HG03139 (cell line): ENCODE results near the gene MYB.
A peak's percentile ranks its signal among the peaks of the same experiment; 100 is the strongest.
"Not testable (repeated sequence)": the region's sequence is repeated elsewhere in the genome, so short reads cannot be mapped to it uniquely, and the experiment has no call there.

Experiments
- ATAC-seq: cut with Tn5 transposase; IDR thresholded peaks from one replicate; pipeline ENCODE4 v1.9.1; 2021; ENCODE audit not compliant: unreplicated experiment

Gene MYB

DNA sequence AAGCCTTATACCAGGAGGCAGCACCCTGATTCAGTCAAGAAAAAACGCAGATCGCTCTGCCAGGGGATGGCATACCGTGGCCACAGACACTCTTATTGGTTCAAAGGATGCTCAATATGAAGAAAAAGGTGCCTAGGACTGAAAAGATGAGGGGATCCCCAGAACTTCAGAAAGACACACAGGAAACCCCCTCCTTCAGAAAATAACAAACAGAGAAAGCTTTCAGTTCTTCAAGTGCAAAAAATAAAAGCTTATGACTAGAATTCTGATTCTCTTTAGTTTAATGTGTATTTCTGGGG lies 17.7 kb upstream of the MYB start:
- no peak for ATAC-seq

DNA sequence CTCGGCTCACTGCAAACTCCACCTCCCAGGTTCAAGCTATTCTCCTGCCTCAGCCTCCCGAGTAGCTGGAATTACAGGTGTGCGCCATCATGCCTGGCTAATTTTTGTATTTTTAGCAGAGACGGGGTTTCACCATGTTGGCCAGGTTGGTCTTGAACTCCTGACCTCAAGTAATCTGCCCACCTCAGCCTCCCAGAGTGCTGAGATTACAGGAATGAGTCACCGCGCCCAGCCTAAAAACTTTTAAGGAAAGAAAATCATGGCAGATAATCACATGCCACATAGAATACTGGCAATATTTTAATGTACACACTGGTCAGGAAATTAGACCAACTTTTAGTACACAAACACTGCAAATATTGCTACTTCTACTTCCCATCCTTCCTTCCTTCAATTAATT lies 16.7 kb upstream of the MYB start:
- ATAC-seq: not testable (repeated sequence)

DNA sequence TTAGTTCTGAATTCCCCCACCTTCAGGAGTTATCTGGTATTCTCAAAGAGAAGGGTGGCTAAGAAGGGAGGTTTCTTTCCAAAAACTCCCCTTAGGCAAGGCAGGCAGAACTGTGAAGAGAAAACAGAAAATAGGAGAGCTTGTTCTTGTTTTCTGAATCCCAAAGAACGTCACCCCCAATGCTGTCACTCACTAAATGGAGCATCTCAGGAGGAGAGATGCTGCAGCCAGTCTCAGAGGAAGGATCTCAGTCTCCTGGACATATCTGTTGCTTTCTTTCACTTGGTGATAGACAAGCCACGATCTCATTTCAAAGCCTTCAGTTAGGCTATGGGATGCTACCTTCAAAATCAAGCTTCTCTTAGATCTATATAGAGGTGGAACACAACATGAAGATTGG lies 16.1 kb upstream of the MYB start:
- ATAC-seq: no peak

DNA sequence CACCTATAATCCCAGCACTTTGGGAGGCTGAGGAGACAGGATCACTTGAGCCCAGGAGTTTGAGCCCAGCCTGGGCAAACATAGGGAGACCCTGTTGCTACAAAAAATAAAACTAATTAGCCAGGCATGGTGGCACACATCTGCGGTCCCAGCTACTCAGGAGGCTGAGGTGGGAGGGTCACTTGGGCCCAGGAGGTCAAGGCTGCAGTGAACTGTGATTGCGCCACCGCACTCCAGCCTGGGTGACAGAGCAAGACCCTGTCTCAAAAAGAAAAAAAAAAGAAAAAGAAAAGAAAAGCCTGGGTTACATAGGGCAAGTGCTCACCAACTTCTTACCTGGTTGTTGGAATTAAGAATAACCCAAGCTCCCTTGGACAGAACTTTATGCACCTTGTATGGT lies 14.6 kb upstream of the MYB start:
- ATAC-seq: no peak

DNA sequence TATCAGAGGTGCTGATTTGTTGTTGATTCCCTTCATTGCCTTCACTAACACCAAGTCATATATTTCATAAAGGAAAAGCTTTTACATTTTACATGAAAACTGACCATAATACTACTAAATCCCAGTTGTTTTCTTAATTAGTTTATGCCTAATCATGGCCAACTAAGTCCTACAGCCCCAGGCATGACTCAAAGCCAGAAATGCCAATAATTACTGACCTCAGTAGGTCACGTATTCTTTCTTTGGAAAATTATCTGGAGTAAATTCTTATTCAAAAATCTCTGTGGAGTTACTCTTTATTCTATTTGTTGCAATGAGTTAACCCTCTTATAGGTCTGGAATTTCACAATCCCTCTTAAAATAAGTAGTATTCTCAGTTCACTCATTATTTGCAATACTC lies 13.5 kb upstream of the MYB start:
- no peak for ATAC-seq

DNA sequence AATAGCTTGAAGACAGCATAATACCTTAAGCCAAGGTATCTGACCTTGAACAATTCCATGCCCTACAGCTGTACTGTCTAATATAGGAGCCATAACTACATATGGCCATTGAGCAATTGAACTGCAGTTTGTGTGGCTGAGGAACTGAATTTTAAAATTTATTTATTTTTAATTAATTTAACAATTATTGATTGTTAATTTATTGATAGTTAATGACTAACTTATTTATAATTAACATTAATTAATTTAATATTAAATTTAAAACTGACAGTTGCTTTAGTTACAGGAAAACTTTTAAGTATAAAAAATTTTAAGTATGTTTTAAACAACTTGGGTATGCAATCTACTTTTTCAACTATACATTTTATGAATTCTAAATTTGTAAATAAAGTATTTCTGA lies 12.3 kb upstream of the MYB start:
- ATAC-seq: no peak

DNA sequence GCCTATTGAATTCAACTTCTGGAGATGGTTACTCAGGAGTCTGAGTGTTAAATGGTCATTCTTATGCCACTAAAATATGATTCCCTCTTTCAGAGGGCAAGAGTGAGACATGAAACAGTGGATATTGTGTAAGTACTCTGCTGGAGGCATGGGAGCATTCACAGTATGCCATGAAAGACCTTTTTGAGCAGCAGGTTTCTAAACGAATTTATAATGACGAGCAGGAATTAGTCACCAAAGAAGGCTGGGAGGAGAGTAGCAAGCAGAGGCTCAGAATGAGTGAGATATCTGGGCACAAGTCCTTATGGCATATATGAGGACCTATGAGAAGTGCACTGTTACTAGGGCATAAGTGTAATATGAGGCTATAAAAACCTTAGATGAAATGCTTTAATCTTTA lies 10.9 kb upstream of the MYB start:
- ATAC-seq: no peak

DNA sequence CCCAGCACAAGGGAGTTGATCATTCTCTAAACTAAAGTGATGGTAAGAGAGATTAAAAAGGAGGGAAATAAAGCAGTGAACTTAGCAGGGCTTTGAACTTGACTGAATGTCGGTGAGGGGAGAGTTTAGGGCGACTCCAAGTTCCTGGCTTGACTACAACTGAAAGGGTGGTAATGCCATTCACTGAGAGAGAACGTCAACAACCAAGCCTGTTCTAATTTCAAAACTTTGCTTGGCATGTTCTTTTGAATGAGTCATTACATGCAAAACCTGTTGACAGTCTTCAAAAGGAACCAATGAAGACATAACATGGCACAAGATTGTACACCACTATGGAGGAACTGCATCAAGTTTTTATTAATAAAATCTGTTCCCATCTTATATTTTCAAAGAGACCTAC lies 10.3 kb upstream of the MYB start:
- no peak for ATAC-seq

DNA sequence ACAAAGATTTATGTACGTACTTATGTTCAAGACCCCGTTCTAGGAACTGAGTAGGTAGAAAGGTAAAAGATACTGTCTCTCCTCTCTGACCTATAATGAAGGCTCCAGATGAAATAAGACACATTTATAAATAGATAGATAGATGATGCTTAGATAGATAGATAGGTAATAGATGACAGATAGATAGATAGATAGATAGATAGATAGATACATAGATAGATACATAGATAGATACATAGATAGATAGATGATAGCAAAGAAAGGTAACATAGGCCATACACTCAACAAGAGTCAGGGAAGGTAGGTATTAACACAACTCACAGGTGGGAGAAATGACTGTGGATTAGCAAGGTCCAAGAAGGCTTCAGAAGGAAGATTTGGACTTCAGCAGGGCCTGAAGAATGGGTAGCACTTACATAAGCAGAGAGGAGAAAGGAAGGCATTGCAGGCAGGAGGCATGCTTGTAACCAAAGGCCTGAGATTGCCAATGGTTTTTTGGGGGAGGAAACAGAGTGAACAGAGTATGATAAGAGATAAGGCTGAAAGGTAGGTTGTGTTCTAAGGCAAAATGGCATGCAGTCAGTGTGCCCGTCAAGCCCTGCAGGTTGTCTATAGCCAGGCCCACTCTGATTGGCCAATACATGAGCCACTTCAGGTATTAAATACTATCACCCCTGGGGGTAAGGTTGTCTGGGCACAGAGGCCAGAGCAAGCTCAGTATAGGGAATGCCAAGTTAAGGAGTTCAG lies 7.7 kb upstream of the MYB start:
- no peak for ATAC-seq

DNA sequence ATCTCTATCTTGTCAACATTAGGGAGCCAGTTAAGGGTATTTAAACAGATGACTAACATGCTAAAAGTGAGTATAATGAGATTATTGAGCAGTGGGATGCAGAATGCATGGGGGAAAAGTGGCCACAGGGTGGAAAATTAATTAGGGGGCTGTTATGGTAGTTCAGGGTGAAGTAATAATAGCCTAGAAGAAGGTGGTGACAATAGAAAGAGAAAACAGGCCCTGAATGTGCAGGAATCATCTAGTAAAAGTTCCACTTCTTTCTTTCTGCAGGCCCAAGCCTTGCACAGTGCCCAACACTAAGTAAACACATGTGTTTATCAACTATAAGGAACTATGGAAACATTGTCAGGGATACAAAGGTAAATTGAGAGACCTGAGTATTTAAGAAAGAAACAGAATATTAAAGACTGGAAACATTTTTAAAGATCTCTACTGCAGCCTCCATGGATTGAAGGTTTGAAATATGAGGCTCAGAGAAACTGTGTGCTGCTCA lies 7.1 kb upstream of the MYB start:
- no peak for ATAC-seq

DNA sequence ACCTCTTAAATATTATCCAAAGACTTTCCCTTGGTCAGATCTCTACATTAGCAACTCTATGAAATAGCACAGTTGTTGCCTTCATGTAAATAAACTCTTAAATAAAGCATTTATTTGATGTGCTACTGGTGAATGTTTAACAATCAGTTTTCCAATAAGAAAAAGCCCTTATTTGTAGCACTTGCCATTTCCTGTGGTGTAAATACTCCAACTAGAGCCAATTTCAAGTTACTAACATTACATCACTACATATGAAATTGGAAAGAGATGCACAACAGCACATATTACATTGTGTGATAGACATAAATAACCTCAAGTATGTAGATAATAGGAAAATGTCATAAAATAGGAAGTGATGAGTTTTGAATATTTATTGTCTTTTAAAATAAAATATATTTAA lies 5.0 kb upstream of the MYB start:
- ATAC-seq: no peak

DNA sequence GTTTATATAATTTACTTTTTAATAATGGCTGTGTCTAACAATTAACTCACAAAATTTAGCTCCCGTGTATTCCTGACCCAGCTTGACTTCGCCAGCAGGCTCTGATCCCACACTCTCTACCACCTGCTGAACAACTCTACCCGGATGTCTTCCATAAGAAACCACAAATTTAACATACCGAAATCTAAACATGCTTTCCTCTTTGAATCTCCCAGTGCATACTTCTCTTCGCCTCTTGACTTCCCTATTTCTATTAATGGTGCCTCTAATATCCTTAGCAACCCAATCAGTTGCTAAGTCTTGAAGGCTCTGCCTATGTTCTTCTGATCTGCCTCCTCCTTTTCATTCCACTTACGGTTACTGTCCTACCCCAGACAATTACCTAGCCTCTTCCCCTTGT lies 4.6 kb upstream of the MYB start:
- no peak for ATAC-seq

DNA sequence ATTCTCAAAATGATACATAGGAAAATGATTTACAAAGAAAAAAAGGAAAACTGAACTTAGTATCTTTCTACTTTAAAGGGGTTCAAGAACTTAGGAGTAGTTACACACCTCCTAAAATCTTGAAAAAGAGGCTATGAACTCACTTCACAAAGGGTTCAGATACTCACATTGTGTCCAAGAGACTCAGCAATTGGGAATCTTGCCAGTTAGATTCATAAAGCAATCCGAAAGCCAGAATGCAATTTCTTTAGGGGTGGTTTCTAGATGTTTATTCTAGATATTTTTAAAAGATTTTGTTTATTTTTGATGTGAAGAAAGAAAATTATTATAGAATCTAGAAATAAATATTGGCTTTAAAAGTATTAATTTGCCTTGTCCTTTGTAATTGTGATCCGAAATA lies 1.7 kb upstream of the MYB start:
- no peak for ATAC-seq

DNA sequence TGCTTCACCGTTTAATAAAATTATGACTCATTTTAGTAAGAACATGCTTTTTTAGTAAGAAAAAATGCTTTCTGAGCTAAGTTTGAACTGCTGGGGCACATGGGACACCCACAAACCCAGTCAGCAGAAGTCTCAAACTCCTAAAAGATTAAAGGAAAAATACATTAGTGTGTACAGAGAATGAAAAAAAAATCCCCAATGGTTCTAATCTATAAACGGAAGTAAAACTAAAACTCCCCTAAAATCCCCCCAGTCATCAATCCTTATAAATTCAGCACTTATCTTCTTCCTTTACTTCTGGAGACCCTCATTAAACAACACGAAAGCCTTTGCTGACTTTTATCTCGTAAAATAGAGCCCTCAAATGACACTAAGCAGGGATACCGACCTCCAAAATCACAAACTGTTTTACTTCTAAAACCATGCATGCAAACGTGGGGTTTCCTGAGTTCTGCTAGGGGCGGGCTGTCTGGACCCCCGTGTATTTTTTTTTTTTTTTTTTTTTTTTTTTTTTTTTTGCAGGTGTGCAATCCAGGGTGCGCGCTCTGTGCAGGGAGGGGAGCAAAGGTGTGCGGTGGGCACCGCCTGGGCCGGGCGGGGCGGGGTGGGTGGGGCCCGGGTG lies 1.1 kb upstream of the MYB start:
- no peak for ATAC-seq

DNA sequence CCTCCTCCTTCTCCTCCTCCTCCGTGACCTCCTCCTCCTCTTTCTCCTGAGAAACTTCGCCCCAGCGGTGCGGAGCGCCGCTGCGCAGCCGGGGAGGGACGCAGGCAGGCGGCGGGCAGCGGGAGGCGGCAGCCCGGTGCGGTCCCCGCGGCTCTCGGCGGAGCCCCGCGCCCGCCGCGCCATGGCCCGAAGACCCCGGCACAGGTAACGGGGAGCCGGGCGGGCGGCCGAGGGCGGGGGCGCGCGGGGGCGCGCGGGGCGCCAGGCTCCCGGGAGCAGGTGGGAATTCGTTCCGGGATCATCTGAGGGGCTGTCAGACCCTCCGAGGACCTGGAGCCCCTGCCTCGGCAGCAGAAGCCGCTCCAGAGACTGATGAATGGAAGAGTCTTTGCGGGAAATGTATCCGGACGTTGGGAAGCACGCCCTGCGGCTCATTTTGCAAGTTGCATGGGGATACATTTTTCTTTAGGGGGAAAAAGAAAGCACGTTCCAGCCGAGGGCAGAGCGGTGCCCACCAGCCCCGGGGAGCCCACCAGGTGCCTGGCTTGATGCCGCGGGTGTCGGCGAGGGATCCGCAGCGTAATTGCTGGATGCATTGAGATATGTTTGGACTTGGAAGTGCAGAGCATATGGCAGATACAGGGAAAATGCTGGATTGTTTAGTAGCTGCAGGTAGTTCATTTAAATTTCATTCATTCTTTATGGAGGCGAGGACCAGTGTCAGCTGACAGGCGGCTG lies 394 bp downstream of the MYB start:
- no peak for ATAC-seq

DNA sequence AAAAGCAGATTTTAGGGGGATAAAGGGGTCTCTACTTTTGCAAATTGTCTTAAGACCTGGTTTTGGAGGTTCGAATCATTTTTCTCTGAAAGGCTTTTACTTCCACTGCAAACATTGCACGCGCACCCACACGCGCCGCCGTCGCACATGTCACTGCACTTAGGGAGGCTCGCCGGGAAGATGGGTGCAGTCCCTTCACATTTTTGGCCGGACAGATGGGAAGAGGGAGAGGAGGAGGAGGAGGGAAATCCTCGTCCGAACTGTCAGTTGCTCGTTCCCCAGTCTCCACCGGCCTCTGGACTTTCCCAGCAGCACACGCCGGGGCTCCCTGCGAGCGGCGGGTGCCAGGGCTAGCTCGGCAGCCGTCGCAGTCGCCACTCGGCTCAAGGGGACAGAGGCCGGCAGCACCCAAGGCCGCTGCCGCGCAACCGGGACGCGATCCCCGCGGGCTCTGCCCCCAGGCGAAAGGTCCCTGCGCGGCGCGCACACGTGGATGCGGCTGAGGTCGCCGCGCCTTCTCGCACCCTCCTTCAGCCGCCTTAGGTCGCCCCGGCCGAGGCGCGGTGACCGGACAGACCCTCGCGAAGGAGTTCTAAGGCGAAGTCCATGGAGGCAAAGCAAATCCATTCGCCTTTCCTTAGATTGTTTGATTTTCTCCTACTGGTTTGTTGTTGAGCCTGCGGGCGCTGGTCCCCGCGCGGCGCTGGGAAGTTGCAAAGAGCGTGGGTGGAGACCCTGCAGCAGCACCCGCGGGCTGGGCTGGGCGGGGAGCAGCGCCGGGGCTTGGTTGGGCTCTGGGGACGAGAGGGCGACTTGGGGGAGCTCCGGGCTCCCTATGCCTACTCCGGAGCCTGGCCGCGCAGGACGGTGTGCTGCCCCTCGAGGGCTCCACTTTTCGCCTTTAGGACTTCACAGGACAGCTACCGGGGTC lies 1.2 kb downstream of the MYB start:
- peak; percentile 8 for ATAC-seq

DNA sequence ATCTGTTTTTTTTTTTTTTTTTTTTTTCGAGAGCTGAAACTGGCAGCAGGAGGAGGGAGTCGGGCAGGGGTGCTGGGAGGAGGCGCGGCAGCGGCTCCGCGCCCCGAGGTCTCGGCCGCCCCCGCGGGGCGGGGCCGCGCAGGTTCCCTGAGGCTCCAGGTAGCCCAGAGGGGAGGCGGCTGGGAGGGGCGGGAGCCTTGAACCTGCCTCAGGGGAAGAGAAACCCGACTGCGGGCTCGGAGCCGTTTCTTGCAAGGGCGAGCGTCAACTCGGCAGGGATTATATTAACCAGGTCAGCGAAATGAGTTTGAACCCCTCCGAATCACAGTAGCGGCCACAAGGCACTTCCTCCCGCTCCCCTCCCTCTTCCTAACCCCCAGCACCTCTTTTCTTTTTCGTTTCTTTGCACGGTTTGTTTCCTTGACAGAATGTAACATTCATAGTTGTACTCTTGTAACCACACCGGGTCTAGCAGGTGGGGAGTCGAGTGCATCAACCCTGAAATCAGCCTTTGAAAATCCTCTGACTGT lies 2.0 kb downstream of the MYB start:
- peak; percentile 42 for ATAC-seq

DNA sequence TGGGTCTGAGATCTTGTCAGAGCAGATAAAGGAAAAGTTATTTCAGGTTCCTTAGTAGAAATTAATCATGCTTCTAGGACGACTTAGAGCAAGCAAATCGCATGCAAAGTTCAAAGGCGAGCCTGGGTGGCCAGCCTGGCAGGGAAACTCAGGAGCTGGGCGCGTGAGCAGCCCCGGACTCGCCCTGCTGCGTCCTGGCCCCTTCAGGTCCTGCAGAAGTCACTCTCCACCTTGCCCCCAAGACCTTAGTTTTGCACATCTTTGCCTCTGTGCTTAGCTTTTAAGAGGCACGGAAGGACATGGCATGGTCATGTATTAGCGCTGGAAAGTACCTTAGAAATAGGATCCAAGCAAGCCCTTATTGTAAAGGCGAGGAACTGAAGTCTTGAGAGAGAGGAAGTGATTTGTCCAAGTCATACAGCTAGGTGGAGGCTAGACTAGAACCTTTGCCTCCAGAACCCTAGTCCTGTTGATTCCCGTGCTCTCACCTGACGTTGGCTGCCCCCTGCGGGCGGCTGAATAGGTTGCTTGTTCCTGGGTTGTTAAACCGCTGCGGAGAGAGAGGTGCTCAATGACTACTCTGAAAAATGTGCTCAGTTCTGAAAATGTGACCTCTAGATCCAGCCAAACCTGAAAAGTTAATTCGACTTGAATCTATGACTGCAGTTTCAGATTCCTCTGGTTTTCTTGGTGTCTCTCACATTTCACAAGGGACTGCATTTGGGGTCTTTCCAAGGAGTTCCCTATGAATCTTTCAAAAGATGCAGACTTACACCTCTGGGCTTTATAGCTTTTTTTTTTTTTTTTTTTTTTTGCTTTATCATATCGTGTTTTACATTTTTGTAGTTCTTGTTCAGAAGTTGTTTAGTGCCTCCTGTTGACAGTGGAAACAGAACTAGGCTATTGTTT lies 2.7 kb downstream of the MYB start:
- peak; percentile 31 for ATAC-seq

DNA sequence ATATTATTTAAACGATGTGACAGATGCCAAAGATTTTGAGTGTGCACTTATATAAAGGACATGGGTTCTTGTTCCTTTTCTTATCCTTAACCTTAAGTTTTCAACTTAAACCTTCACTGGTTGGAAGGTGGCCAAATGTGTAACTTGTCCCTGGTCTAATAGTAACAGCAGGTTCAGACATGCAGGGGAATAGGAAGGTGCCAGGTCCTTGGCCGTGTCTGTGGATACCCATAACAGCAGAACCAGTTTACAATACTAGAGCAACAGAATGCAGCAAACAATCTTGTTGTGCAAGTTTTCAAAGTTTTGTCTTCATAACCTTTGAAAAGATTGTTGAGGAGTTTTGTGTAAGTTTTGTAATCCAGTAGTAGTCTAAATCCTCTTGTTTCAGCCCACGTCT lies 4.4 kb downstream of the MYB start:
- ATAC-seq: no peak

DNA sequence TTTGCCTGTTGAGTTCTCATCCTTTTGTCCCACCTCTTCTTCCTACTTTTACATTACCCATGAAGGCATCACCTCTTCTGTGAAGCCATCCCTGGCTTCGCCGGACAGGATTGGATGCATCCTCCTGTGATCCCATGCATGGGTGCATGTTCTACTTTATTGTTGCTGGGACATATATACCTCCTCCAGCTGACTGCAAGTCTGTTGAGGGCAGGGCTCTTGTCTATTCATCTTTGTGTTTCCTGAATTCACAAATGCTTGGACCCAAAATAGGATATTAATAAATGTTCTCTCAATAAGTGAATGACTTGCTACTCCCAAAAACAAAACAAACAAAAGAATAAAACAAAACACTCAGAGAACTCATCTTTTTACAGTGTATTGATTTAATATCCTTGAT lies 5.1 kb downstream of the MYB start:
- no peak for ATAC-seq
